GM18909 (cell line): ENCODE results near the gene SMARCAD1.

Experiments used
- ATAC-seq: cut with Tn5 transposase; IDR thresholded peaks from one replicate; pipeline ENCODE4 v1.9.1; 2021; ENCODE audit warnings: mild to moderate bottlenecking; ENCODE audit not compliant: unreplicated experiment, poor library complexity

SMARCAD1 gene

DNA sequence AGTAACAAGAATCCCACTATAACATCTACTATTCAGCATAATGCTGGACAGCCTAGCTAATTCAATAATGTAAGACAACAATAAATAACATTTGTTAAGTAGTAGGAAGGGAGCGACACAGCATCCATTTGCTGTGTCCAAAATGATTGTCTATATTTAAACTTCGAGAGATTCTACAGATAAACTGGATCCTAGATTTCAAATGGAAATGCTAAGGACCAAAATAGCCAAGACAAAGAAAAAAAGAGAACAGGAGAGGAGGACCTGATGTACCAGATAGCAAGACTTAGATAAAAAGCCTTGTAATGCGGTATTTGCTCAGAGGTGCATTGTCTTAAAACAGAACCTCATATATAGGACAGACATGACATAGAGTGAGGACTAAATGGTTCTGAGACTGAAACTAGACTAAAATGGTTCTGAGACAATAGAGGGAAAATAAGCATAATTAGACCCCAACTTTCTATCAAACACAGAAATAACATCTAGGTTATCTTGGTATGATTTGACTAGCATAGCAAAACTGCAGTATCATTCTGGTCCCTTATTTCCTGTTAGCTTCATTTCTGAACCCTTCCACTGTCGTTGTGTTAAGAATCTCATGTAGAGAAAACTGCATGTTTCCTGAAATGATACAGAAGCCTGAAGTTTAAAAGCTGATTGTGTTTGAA is 131.2 kb downstream of the SMARCAD1 start:
- peak; percentile 76 for ATAC-seq

- no peak for ATAC-seq
These were observed 132.1 kb downstream of the SMARCAD1 start for GRCh38 chr4:94339779-94340178.
